Esophagus (tissue), 2 donors: Measurements from ENCODE around the gene OR10W1. TPM values are rescaled to one million over a fixed set of nuclear protein-coding genes. Genes with fewer than 3 reads are reported as not detected.

ENCODE experiments used
- H3K27ac ChIP-seq, 2 donors: one replicate each; pipeline ENCODE4 v1.5.1; 2013; ENCODE audit warnings: low read depth in 2 of 2, mild to moderate bottlenecking in 2 of 2, inconsistent platforms in 1 of 2, low read length in 1 of 2, moderate library complexity in 1 of 2
- H3K27me3 ChIP-seq, 2 donors: one replicate each; pipeline ENCODE4 v1.6.1; 2013; ENCODE audit warnings: low read length in 2 of 2, control low read depth in 1 of 2, mild to moderate bottlenecking in 1 of 2; ENCODE audit not compliant: insufficient read depth in 2 of 2, control insufficient read depth in 1 of 2
- H3K36me3 ChIP-seq, 2 donors: one replicate each; pipeline ENCODE4 v1.6.1; 2013; ENCODE audit warnings: low read length in 1 of 2; ENCODE audit not compliant: control insufficient read depth in 2 of 2, insufficient read depth in 2 of 2
- H3K4me1 ChIP-seq, 2 donors: one replicate each; pipeline ENCODE4 v1.6.1; 2013; ENCODE audit warnings: low read length in 1 of 2; ENCODE audit not compliant: control insufficient read depth in 2 of 2, insufficient read depth in 2 of 2
- H3K4me3 ChIP-seq, 2 donors: one replicate each; pipeline ENCODE4 v1.5.1; 2013; ENCODE audit warnings: low read length in 2 of 2, mild to moderate bottlenecking in 2 of 2, low read depth in 1 of 2, moderate library complexity in 1 of 2
- H3K9me3 ChIP-seq, 2 donors: one replicate each; pipeline ENCODE4 v1.6.1; 2013; ENCODE audit warnings: mild to moderate bottlenecking in 2 of 2, low read depth in 1 of 2, low read length in 1 of 2, moderate library complexity in 1 of 2; ENCODE audit not compliant: control insufficient read depth in 2 of 2, insufficient read depth in 1 of 2
- WGBS, 2 donors: extraction: QIAGEN DNeasy Blood & Tissue Kit; methylation state at CpG; one replicate each; pipeline ENCODE4 v1.1.7; 2013; 5-methylcytosine and 5-hydroxymethylcytosine counted together
- polyA plus RNA-seq, 2 donors: library from polyadenylated mRNA; stranded (reverse); fragments of 200-250 nt; gene quantifications; one replicate each; pipeline ENCODE4 v1.2.3, GENCODE V29; 2013
- donor health status: healthy with polysubstance abuse.
- donor health status: Bipolar disorder and iron deficiency.

OR10W1 gene, protein sequence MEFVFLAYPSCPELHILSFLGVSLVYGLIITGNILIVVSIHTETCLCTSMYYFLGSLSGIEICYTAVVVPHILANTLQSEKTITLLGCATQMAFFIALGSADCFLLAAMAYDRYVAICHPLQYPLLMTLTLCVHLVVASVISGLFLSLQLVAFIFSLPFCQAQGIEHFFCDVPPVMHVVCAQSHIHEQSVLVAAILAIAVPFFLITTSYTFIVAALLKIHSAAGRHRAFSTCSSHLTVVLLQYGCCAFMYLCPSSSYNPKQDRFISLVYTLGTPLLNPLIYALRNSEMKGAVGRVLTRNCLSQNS
- not detected for polyA plus RNA-seq

DNA sequence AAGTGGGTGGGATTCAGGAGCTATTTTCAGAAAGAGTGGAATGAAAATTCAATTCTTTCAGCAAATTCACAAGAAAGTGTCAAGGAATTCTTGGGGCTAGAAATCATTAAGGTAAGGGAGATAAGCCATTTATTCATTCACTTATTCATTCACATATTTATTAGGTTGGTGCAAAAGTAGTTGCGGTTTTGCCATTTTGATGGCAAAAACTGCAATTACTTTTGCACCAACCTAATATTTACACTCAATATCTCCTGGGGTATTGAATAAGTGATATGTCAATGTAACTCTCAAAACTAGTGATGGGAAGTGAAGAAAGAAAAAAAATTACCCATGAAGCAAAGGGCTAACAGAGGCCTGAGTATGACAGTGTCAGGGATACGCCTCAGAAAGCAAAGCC lies at the start of gene OR10W1:
OR10W1 (minus strand) TSS at position 119 of the 400 bp plus-strand sequence. CDS start 402 bp downstream, outside the sequence.
- H3K4me1 ChIP-seq: no peaks in the 10 kb centered on the region
- no peaks in the 10 kb centered on the region for H3K36me3 ChIP-seq
- H3K27ac ChIP-seq: no peak within 1 kb of the TSS
- no peaks in the 10 kb centered on the region for H3K27me3 ChIP-seq
- WGBS, 2 donors: 91 to 96% methylated on average over 2 of the region's 2 CpGs
- no peak within 1 kb of the TSS for H3K4me3 ChIP-seq
- no peaks in the 10 kb centered on the region for H3K9me3 ChIP-seq

DNA sequence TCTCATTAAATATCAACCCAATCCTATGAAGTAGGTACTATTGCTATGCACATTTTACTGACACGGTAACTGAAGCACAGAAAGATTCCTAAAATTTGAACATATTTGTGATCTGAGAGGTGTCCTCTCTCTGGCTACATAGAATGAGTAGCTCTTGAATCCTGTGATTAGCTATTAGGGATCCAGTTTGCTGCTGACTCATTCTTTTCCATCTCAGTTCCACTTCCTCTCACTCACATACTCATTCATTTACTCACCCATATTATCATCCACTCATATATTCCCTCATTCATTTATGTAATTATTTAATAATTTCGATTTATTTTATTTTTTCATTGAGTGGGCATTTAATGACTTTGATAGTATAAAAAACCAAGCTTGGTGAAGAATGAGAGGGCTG lies 48.1 kb upstream of the OR10W1 start:
- WGBS, 2 donors: 72 to 74% methylated on average over 2 of the region's 2 CpGs
- Histone ChIP-seq H3K27ac (no peak overlapping the region), H3K27me3 (peaks cover 0 to 2% of the 10 kb centered on the region in 2 donors), H3K4me3 (no peak overlapping the region), H3K9me3 (no peaks in the 10 kb centered on the region), H3K36me3 (no peaks in the 10 kb centered on the region), H3K4me1 (no peaks in the 10 kb centered on the region)

DNA sequence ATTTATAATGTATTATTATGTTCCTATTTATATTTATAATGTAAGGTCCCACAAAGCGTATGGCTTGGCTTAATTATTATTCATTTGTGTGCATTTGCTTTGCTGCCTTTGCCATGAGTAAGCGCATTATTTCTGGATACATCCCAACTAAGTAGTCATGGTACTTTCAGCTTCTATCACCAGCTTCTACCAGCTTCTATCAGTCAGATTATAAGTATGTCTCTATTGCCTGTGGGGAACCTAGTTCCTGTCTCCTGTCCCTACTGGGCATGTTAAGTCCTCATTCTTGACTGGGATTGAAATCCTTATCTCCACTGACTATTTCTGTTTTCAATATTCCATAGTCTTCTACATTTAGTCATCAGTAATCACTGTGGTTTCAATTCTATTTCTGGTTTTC lies 33.5 kb upstream of the OR10W1 start:
- Histone ChIP-seq H3K36me3 (no peaks in the 10 kb centered on the region), H3K27me3 (no peaks in the 10 kb centered on the region), H3K9me3 (no peaks in the 10 kb centered on the region), H3K4me1 (no peaks in the 10 kb centered on the region), H3K27ac (no peak overlapping the region), H3K4me3 (no peak overlapping the region)
- 84 to 87% methylated on average over 2 of the region's 2 CpGs for WGBS, 2 donors

DNA sequence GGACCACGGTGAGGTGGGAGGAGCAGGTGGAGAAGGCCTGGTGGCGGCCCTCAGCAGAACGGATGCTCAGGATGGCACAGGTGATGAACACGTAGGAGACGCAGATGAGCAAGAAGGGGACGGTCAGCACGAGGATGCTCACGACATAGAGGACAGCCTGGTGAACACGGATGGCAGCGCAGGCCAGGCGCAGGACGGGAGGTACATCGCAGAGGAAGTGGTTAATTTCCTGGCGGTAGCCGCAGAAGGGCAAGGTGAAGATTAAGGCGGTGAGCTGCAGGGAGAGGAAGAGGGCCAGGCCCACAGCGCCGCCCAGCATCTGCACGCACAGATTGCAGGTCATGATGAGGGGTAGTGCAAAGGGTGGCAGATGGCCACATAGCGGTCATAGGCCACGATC lies 24.0 kb upstream of the OR10W1 start:
- H3K4me1 ChIP-seq: no peaks in the 10 kb centered on the region
- 90 to 91% methylated on average over 21 of the region's 21 CpGs for WGBS, 2 donors

DNA sequence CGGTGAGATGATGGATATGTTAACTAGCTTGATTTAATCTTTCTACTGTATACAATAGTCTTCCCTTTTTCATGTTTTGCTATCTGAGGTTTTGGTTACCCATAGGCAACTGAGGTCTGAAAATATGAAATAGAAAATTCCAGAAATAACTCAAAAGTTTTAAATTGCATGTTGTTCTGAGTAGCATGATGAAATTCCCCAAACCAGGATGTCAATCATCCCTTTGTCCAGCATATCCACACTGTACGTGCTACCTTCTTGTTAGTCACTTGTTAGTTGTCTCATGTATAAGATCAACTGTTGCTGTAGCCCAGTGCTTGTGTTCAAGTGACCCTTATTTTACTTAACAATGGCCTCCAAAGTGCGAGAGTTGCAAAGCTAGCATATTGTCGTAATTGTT lies 21.2 kb upstream of the OR10W1 start:
- no peaks in the 10 kb centered on the region for H3K27me3 ChIP-seq
- no peak overlapping the region for H3K27ac ChIP-seq
- peaks cover 0 to 4% of the 10 kb centered on the region in 2 donors for H3K9me3 ChIP-seq
- H3K36me3 ChIP-seq: no peaks in the 10 kb centered on the region
- H3K4me1 ChIP-seq: no peaks in the 10 kb centered on the region
- 64 to 75% methylated on average over 4 of the region's 4 CpGs for WGBS, 2 donors
- no peak overlapping the region for H3K4me3 ChIP-seq

More for the DNA sequence above, 24.0 kb upstream of the OR10W1 start:
- no peak overlapping the region for H3K27ac ChIP-seq
- H3K4me3 ChIP-seq: no peak overlapping the region
- no peaks in the 10 kb centered on the region for H3K27me3 ChIP-seq
- H3K9me3 ChIP-seq: peaks cover 0 to 4% of the 10 kb centered on the region in 2 donors
- H3K36me3 ChIP-seq: no peaks in the 10 kb centered on the region

DNA sequence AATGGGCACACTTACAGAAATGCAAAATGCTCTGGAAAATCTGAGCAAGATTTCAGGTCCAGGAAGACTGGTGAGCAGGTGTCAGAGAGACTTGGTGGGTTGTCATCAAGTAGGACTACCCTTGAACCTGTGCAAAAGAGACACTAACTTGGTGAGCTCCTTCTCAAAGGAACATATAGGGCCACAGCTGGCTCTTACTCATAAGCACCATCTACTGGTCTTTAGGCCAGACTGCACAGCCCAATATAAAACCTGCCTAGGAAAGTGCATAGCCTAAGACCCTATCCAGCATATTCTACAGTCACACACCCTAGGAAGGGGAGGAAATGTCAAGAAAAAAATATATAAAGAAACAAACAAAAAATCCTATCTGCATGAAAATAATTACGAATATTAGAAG lies 18.2 kb upstream of the OR10W1 start:
- H3K4me3 ChIP-seq: no peak overlapping the region
- no peaks in the 10 kb centered on the region for H3K27me3 ChIP-seq
- no peak overlapping the region for H3K27ac ChIP-seq
- H3K36me3 ChIP-seq: no peaks in the 10 kb centered on the region
- WGBS, 2 donors: 11% methylated on average over 1 of the region's 1 CpG
- no peaks in the 10 kb centered on the region for H3K4me1 ChIP-seq
- H3K9me3 ChIP-seq: no peaks in the 10 kb centered on the region

DNA sequence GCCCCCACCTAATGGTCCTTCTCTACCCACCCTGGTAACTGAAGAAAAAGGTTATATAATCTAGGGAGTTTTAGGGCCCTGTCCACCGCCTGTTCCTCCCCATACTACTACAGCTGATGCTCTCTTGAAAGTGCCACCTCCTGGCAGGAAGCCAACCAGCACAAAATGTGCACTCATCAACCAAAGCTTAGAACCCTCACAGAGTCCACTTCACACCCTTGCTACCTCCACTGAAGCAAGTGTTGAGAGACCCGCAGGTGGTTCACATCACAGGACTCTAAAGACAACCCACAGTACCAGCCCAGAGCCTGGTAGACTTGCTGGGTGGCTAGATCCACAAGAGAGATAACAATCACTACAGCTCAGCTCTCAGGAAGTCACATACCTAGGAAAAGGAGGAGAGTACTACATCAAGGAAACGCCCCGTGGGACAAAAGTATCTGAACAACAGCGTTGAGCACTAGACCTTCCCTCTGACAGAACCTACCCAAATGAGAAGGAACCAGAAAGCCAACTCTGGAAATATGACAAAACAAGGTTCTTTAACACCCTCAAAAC lies 17.5 kb upstream of the OR10W1 start:
- 61 to 67% methylated on average over 5 of the region's 5 CpGs for WGBS, 2 donors
- Histone ChIP-seq H3K27me3 (no peaks in the 10 kb centered on the region), H3K9me3 (no peaks in the 10 kb centered on the region), H3K36me3 (no peaks in the 10 kb centered on the region), H3K27ac (no peak overlapping the region), H3K4me3 (no peak overlapping the region), H3K4me1 (no peaks in the 10 kb centered on the region)

DNA sequence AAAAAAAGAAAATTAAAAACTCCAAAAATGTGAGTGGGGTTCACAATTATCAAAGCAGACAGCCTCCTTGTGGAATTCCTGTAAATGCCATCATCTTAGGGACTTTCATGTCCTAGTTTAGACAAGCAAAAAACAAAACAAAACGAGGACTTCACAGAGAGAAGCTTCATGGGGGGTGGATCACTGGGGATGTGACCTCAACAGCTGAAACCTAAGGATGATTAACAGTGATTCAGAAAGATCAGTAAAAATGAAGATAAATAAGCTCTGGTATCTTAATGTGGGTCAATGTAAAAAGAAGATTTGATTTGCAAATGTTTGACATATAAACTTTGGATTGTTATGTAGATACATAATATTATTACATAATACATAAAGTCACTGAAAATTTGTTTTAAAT lies 8.1 kb upstream of the OR10W1 start:
- WGBS, 2 donors: 44 to 69% methylated on average over 1 of the region's 1 CpG
- Histone ChIP-seq H3K9me3 (no peaks in the 10 kb centered on the region), H3K4me1 (no peaks in the 10 kb centered on the region), H3K4me3 (no peak overlapping the region), H3K36me3 (no peaks in the 10 kb centered on the region), H3K27me3 (no peaks in the 10 kb centered on the region), H3K27ac (no peak overlapping the region)

DNA sequence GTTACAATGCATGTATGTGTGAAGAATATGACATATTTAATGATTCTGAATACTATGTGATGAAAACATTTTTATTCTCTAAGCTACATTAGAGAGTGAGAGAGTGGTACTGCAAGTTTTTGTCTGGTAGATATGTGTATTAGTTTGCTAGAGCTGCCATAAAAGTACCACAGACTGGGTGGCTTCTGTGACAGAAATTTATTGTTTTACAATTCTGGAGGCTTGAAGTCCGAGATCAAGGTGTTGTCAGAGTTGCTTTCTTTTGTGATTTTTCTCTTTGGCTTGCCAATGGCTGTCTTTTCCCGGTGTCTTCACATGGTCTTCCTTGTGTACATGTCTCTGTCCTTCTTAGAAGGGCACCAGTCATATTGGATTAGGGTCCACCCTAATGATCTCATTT lies 6.9 kb upstream of the OR10W1 start:
- Histone ChIP-seq H3K27ac (no peak overlapping the region), H3K4me3 (no peak overlapping the region), H3K4me1 (no peaks in the 10 kb centered on the region), H3K36me3 (no peaks in the 10 kb centered on the region), H3K27me3 (no peaks in the 10 kb centered on the region), H3K9me3 (no peaks in the 10 kb centered on the region)
- WGBS, 2 donors: 60 to 77% methylated on average over 2 of the region's 2 CpGs

DNA sequence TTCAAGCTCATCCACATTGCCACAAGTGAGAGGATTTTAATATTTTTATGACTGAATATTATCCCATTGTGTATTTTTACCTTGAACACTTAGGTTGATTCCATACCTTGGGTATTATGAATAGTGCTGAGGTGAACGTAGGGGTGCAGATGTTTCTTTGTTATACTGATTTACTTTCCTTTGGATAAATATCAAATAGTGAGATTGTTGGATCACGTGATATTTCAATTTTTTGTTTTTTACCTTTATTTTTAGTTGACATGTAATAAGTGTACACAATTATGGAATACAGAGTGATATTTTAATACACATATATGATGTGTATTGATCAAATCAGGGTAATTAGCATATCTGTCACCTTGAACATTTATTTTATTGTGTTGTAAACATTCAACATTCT lies 8.1 kb downstream of the OR10W1 start:
- Histone ChIP-seq H3K27me3 (no peaks in the 10 kb centered on the region), H3K36me3 (no peaks in the 10 kb centered on the region), H3K27ac (no peak overlapping the region), H3K4me3 (no peak overlapping the region), H3K9me3 (peaks cover 0 to 7% of the 10 kb centered on the region in 2 donors), H3K4me1 (no peaks in the 10 kb centered on the region)
- 68 to 75% methylated on average over 2 of the region's 2 CpGs for WGBS, 2 donors
